Muscle of back (tissue), 11 donors: ENCODE data around the gene AHNAK2. TPM values are rescaled to one million over a fixed set of nuclear protein-coding genes. Genes with fewer than 3 reads are reported as not detected.

Experiments
- DNase-seq, 3 donors: peaks; one replicate each; pipeline versions ENCODE4 v3.0.0 to v3.0.0-alpha.2; 2013
- polyA plus RNA-seq, 10 donors: library from polyadenylated mRNA; unstranded; fragments of 120-200 nt; gene quantifications; one replicate each; pipeline ENCODE4 v1.2.1, GENCODE V29; 2013; ENCODE audit not compliant: insufficient read length in 10 of 10

Gene AHNAK2
- polyA plus RNA-seq, 10 donors, result 4.1 to 22.2 (median 16.0) TPM

DNA sequence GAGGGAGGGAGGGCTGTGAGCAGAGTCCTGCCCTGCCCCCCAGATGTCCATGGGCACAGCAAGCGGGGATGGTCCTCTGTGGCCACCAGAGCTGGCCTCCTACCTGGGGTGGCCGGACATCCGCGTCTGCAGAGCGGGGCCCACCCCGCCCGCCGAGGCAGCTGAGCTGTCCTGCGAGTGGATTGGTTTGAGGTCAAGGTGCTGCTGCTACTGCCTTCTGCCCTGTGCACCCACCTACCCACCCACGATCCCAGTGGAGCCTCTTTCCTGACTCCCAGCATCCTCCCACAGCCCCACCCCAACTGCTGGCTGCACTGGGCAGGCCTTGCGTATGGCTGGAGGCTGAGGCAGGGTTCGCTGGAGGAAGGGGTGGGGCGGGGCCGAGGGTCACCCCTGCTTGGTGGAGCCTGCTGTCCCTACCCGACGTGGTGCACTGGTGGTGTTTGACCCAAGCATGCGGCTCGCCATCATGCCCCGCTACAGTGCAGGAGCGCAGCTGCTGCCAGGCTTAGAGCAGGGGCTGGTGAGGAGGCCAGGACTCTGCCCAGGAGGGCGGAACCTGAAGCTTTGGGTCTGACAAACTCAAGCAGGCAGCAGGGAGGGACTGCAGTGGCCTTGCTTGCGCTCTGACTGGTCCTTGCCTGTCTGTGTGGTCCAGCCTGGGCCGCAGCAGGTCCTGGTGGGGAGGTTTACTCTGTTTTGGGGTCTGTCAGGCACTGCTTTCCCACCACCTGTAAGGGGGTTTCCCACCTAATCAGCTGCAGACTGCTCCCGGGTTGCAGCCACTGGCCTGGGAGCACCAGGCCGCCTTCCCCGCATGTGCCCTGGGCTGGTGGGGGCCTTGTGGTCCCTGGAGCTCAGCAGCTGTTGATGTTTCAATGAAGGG lies 89.4 kb downstream of the AHNAK2 start:
- no peak for DNase-seq

DNA sequence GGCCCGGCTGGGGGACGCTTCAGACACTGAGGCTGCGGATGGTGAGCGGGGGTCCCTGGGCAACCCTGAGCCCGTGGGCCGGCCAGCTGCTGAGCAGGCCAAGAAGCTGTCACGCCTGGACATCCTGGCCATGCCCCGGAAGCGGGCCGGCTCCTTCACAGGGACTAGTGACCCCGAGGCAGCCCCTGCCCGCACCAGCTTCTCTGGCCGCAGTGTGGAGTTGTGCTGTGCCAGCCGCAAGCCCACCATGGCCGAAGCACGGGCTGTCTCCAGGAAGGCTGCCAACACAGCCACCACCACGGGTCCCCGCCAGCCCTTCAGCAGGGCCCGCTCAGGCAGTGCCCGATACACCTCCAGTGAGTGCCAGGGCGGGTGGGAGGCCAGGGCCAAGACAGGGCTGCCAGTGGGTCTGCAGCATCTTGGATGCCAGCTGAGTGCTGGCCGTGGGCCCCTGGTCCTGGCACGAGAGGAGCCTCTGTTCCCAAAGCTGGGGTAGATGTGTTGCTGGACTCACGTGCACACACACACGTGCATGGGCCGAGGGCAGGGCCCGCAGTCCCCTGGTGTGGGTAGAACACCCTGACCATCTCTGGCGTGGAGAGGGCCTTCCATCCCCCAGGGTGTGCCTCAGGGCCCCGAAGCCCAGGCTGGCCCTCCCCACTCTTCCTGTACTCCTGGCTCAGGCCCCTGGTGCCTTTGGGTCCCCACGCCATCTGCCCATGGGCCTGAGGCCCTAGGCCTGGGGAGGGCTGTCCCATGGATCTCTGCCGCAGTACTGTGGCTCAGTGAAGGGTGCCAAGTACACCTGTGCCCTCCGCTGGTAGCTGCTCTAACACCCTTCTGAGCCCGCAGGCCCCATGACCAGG lies 90.3 kb downstream of the AHNAK2 start:
- no peak for DNase-seq

Other genes starting within 250 kb of the AHNAK2 start
- gene SIVA1, start 225.2 kb downstream of the AHNAK2 start, polyA plus RNA-seq, result 10 to 100 TPM; 48.4 to 90.0 (median 70.7) TPM
- 100 to 1,000 TPM; 136 to 198 (median 172) TPM for gene AKT1, start 182.6 kb downstream of the AHNAK2 start, polyA plus RNA-seq
- gene ZBTB42, start 177.3 kb downstream of the AHNAK2 start, polyA plus RNA-seq, result 1 to 10 TPM; 4.0 to 7.4 (median 6.2) TPM
- gene CEP170B, start 113.1 kb downstream of the AHNAK2 start, polyA plus RNA-seq, result 1 to 10 TPM; 1.1 to 5.4 (median 2.5) TPM
- gene PLD4, start 53.5 kb downstream of the AHNAK2 start, polyA plus RNA-seq, result 1 to 10 TPM; 3.6 to 8.7 (median 4.8) TPM
- 1 to 10 TPM; 2.6 to 6.7 (median 4.4) TPM for gene CLBA1, start 7.4 kb upstream of the AHNAK2 start, polyA plus RNA-seq
- gene CDCA4, start 42.7 kb upstream of the AHNAK2 start, polyA plus RNA-seq, result 10 to 100 TPM; 11.0 to 29.9 (median 16.7) TPM
- 1 to 10 TPM in 3 of 10 donors, under 1 TPM in 7; 0.59 to 1.0 (median 0.88) TPM for gene GPR132, start 87.1 kb upstream of the AHNAK2 start, polyA plus RNA-seq
- gene JAG2, start 190.4 kb upstream of the AHNAK2 start, polyA plus RNA-seq, result 10 to 100 TPM; 21.8 to 51.2 (median 35.0) TPM
- 10 to 100 TPM in 8 of 10 donors, 1 to 10 TPM in 2; 7.3 to 19.6 (median 13.8) TPM for gene NUDT14, start 202.9 kb upstream of the AHNAK2 start, polyA plus RNA-seq